ENCODE results near the gene SNX12.

Gene SNX12

DNA sequence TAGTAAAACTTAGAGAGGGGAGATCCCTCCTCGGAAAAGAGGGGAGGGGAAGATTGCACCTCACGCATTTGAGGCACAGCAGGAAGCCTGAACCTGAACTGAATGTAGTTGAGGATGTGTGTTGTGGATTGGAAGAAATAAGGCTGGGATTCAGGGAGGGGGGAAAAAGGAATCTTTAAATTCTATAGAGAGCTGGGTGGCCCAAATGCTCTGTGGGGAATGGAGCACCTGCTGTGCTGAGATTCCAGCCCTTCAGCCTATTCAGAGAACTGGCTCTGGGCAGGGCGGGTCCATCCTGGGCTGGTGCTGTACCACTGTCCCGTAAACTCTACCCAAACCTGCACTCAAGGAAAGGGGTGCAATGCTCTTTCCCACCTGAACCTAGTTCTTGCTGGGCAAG lies 31.6 kb upstream of the SNX12 start:
- no peak for TF ChIP-seq EZH2phosphoT487 (IDR thresholded peaks at IDR 0.05; ENCODE audit: low read length)
- no peak for TF ChIP-seq EZH2 (optimal IDR thresholded peaks at IDR 0.05; ENCODE audit: low read depth, low read length)
- TF ChIP-seq CTCF (IDR thresholded peaks at IDR 0.05; ENCODE audit: low read length) = no peak
- Histone ChIP-seq H3K79me2 (ENCODE audit: low read length) (no peaks in the 10 kb centered on the region), H3K9me3 (replicated peaks; ENCODE audit: insufficient read depth, low read length) (no peaks in the 10 kb centered on the region), H3K4me1 (ENCODE audit: low read length) (0 out of 2 replicates have a peak, but pooled peaks cover 6% of the 10 kb centered on the region), H2AFZ (ENCODE audit: low read length) (no peak overlapping the region), H3K27ac (ENCODE audit: low read length) (no peak overlapping the region), H3K27me3 (replicated peaks; ENCODE audit: insufficient read depth, low read length) (no peaks in the 10 kb centered on the region), H3F3A (ENCODE audit: insufficient read depth, low read length) (no peaks in the 10 kb centered on the region), H3K4me3 (ENCODE audit: low read length) (no peak overlapping the region), H3K36me3 (replicated peaks; ENCODE audit: insufficient read depth, low read length) (no peaks in the 10 kb centered on the region), H3K4me2 (ENCODE audit: low read depth, low read length) (no peak overlapping the region), H3K9ac (ENCODE audit: low read length) (no peak overlapping the region), H4K20me1 (ENCODE audit: insufficient read depth, low read length) (no peaks in the 10 kb centered on the region), H3K9me2 (replicated peaks; ENCODE audit: insufficient read depth, low read length) (no peaks in the 10 kb centered on the region)
- no peak for DNase-seq

DNA sequence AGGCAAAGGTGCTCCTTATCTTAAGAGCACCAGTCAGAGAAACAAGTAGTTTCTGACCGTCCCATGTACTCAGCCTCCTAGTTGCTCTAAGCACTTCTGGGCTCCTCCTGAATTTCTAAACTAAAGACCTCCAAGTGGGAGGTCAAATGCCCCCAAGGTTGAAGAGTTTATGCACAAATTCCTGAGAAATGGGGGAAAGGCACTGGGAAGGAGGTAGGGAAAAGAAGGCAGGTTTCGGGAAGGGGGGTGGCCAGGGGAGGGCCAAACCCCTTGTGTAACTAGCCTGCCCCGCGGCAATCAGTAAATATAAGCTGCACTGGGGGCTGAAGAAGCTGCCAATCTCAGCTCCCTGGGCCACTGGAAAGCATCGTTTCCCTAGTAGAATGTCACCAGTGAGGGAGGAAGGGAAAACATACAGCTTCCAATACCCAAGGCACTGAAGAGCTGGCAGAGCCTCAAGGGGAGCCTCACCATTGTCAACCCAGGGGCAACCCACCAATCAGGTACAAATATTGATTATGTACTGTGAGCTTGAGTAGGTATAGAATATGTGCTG lies 30.9 kb upstream of the SNX12 start:
- no peak for TF ChIP-seq CTCF (IDR thresholded peaks at IDR 0.05; ENCODE audit: low read length)
- TF ChIP-seq EZH2 (optimal IDR thresholded peaks at IDR 0.05; ENCODE audit: low read depth, low read length) = no peak
- no peak for TF ChIP-seq EZH2phosphoT487 (IDR thresholded peaks at IDR 0.05; ENCODE audit: low read length)

DNA sequence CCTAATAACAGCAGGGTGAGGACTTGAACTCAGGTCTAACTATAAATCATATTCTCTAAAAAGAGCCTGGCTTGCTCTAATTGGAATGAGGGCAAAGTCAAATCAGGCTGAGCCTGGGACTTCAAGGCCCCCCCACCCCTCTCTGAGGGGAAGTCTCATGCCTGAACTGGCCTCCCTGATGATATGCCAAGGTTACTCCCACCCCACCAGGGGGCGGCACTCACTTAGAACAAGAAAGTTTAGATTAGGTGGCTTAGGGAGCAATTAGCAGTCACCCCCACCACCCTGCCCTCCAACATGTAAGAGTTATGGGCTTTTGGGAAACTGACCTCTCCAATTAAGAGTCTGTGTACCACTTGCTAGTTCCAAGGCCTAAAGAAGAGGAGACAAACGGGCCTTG lies 30.2 kb upstream of the SNX12 start:
- H3K4me3 ChIP-seq (ENCODE audit: low read length) = no peak overlapping the region
- no peak overlapping the region for H2AFZ ChIP-seq (ENCODE audit: low read length)
- peak; percentile 55 for DNase-seq
- H3K4me2 ChIP-seq (ENCODE audit: low read depth, low read length) = no peak overlapping the region
- no peaks in the 10 kb centered on the region for H4K20me1 ChIP-seq (ENCODE audit: insufficient read depth, low read length)
- H3K9me3 ChIP-seq (replicated peaks; ENCODE audit: insufficient read depth, low read length) = no peaks in the 10 kb centered on the region
- H3K9ac ChIP-seq (ENCODE audit: low read length) = no peak overlapping the region
- H3K27me3 ChIP-seq (replicated peaks; ENCODE audit: insufficient read depth, low read length) = no peaks in the 10 kb centered on the region
- no peaks in the 10 kb centered on the region for H3F3A ChIP-seq (ENCODE audit: insufficient read depth, low read length)
- no peaks in the 10 kb centered on the region for H3K9me2 ChIP-seq (replicated peaks; ENCODE audit: insufficient read depth, low read length)
- no peak overlapping the region for H3K27ac ChIP-seq (ENCODE audit: low read length)
- H3K36me3 ChIP-seq (replicated peaks; ENCODE audit: insufficient read depth, low read length) = no peaks in the 10 kb centered on the region
- no peaks in the 10 kb centered on the region for H3K79me2 ChIP-seq (ENCODE audit: low read length)
- H3K4me1 ChIP-seq (ENCODE audit: low read length) = 0 out of 2 replicates have a peak, but pooled peaks cover under 1% of the 10 kb centered on the region
- TF ChIP-seq EZH2phosphoT487 (IDR thresholded peaks at IDR 0.05; ENCODE audit: low read length) (no peak), CTCF (IDR thresholded peaks at IDR 0.05; ENCODE audit: low read length) (peak; percentile 52), EZH2 (optimal IDR thresholded peaks at IDR 0.05; ENCODE audit: low read depth, low read length) (no peak)

More for the DNA sequence above, 30.9 kb upstream of the SNX12 start:
- Histone ChIP-seq H3K36me3 (replicated peaks; ENCODE audit: insufficient read depth, low read length) (no peaks in the 10 kb centered on the region), H3K79me2 (ENCODE audit: low read length) (no peaks in the 10 kb centered on the region), H2AFZ (ENCODE audit: low read length) (no peak overlapping the region), H3K9me3 (replicated peaks; ENCODE audit: insufficient read depth, low read length) (no peaks in the 10 kb centered on the region), H3K4me3 (ENCODE audit: low read length) (no peak overlapping the region), H3K27ac (ENCODE audit: low read length) (no peak overlapping the region), H3F3A (ENCODE audit: insufficient read depth, low read length) (no peaks in the 10 kb centered on the region), H3K27me3 (replicated peaks; ENCODE audit: insufficient read depth, low read length) (no peaks in the 10 kb centered on the region), H3K9ac (ENCODE audit: low read length) (no peak overlapping the region), H3K9me2 (replicated peaks; ENCODE audit: insufficient read depth, low read length) (no peaks in the 10 kb centered on the region), H4K20me1 (ENCODE audit: insufficient read depth, low read length) (no peaks in the 10 kb centered on the region), H3K4me1 (ENCODE audit: low read length) (0 out of 2 replicates have a peak, but pooled peaks cover 6% of the 10 kb centered on the region), H3K4me2 (ENCODE audit: low read depth, low read length) (no peak overlapping the region)
- DNase-seq = no peak

Measured in MM.1S (cell line).